ENCODE measurements around the gene SIRT5.

SIRT5 gene

DNA sequence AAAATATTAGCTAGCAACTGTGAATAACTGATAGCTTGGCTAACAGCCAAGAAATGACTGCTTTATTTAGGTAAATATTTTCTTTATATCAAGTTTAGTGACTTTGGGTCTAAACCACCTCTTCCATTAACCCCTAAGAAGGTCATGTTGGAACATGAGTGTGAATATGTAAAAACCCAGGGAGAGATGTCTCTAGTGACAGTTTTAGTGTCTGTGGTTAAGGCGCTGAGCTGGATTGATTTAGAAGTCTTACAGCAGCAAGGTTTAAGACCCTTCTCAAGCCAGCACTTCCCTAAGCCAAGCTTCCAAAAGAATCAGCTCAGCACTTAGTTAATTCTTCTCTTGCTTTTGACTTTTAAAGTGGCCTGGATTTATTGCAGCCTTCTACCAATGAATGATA, 11.4 kb upstream of the SIRT5 start:
- no peak overlapping the region for H3K4me3 ChIP-seq (ENCODE audit: low read depth, low read length)
- no peaks in the 10 kb centered on the region for H3K27me3 ChIP-seq (ENCODE audit: control insufficient read depth, insufficient read depth, low read length)
- no peaks in the 10 kb centered on the region for H3K9me3 ChIP-seq (ENCODE audit: control insufficient read depth, low read length)
- H3K9ac ChIP-seq: no peak overlapping the region
- no peak overlapping the region for H3K27ac ChIP-seq
- peaks cover 11% of the 10 kb centered on the region for H3K4me1 ChIP-seq
- H3K4me2 ChIP-seq (ENCODE audit: low read length): no peak overlapping the region
- H2AFZ ChIP-seq: no peak overlapping the region
- TF ChIP-seq, protein P1, sequence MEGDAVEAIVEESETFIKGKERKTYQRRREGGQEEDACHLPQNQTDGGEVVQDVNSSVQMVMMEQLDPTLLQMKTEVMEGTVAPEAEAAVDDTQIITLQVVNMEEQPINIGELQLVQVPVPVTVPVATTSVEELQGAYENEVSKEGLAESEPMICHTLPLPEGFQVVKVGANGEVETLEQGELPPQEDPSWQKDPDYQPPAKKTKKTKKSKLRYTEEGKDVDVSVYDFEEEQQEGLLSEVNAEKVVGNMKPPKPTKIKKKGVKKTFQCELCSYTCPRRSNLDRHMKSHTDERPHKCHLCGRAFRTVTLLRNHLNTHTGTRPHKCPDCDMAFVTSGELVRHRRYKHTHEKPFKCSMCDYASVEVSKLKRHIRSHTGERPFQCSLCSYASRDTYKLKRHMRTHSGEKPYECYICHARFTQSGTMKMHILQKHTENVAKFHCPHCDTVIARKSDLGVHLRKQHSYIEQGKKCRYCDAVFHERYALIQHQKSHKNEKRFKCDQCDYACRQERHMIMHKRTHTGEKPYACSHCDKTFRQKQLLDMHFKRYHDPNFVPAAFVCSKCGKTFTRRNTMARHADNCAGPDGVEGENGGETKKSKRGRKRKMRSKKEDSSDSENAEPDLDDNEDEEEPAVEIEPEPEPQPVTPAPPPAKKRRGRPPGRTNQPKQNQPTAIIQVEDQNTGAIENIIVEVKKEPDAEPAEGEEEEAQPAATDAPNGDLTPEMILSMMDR (IDR thresholded peaks at IDR 0.05): no peak
- no peaks in the 10 kb centered on the region for H3K36me3 ChIP-seq (ENCODE audit: control insufficient read depth, insufficient read depth, low read length)
- no peaks in the 10 kb centered on the region for H3K79me2 ChIP-seq

DNA sequence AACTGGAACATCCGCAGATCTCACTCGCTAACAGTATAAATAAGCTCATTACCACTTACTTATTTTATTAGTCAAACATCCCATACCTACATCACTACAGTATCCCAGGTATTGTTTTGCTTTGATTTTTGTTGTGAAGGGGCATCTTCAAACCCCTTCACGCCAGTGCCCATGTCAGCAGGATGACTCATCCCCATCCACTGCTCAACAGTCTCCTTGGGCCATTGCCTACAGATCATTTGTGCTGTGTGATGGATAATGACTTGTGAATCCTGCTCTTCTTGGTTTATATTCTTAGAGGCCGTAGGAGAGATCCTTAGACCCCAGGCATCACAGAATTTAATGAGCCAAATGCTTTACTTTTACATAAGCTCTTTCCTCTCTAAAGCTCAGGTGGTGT, 8.5 kb upstream of the SIRT5 start:
- H3K9ac ChIP-seq: no peak overlapping the region
- no peaks in the 10 kb centered on the region for H3K79me2 ChIP-seq
- H3K27ac ChIP-seq: no peak overlapping the region
- H2AFZ ChIP-seq: no peak overlapping the region
- no peaks in the 10 kb centered on the region for H3K36me3 ChIP-seq (ENCODE audit: control insufficient read depth, insufficient read depth, low read length)
- TF ChIP-seq, protein P1 (IDR thresholded peaks at IDR 0.05): no peak
- no peak overlapping the region for H3K4me2 ChIP-seq (ENCODE audit: low read length)
- H3K27me3 ChIP-seq (ENCODE audit: control insufficient read depth, insufficient read depth, low read length): no peaks in the 10 kb centered on the region
- no peaks in the 10 kb centered on the region for H3K9me3 ChIP-seq (ENCODE audit: control insufficient read depth, low read length)
- no peak overlapping the region for H3K4me3 ChIP-seq (ENCODE audit: low read depth, low read length)
- no peaks in the 10 kb centered on the region for H3K4me1 ChIP-seq

DNA sequence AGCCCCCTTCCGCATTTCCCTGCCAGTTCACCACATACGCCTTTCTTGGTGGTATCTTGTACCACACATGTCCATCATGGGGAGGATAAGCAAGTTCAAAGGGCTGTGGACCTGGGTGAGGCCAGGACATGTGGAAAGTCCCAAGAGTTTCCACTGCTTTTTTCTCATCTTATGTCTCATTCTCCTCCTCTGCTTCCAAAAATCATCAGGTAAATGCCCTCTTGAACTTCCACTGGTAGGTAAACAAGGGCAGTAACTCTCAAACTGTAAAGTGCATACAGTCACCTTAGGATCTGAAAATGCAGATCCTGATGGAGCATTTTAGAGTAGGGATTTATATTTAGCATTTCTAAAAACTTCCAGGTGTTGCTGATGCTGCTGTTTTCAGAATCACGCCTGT, 7.9 kb upstream of the SIRT5 start:
- H3K27ac ChIP-seq: no peak overlapping the region
- no peaks in the 10 kb centered on the region for H3K36me3 ChIP-seq (ENCODE audit: control insufficient read depth, insufficient read depth, low read length)
- H3K9ac ChIP-seq: no peak overlapping the region
- no peaks in the 10 kb centered on the region for H3K4me1 ChIP-seq
- no peaks in the 10 kb centered on the region for H3K79me2 ChIP-seq
- H3K4me3 ChIP-seq (ENCODE audit: low read depth, low read length): no peak overlapping the region
- H3K9me3 ChIP-seq (ENCODE audit: control insufficient read depth, low read length): no peaks in the 10 kb centered on the region
- H3K27me3 ChIP-seq (ENCODE audit: control insufficient read depth, insufficient read depth, low read length): no peaks in the 10 kb centered on the region
- no peak overlapping the region for H2AFZ ChIP-seq
- TF ChIP-seq, protein P1 (IDR thresholded peaks at IDR 0.05): no peak
- H3K4me2 ChIP-seq (ENCODE audit: low read length): no peak overlapping the region

DNA sequence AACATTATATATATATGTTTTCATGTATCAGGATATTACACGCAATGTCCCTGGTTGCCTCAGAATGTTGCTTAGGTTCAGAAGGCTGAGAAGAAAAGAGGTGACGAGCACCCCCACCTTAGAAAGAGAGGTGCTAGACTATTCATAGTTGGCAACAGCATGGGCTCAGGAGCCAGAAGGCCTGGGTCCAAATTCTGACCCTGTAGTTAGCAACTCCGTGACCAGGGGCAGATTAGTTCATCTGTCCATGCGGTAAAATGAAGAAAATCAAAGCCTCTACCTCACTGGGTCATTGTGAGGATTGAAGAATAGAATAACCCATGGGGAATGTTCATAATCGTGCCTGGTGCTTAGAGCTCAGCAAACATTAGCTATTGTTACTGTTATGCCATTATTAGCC, 5.4 kb upstream of the SIRT5 start:
- H3K4me1 ChIP-seq: peaks cover 6% of the 10 kb centered on the region

DNA sequence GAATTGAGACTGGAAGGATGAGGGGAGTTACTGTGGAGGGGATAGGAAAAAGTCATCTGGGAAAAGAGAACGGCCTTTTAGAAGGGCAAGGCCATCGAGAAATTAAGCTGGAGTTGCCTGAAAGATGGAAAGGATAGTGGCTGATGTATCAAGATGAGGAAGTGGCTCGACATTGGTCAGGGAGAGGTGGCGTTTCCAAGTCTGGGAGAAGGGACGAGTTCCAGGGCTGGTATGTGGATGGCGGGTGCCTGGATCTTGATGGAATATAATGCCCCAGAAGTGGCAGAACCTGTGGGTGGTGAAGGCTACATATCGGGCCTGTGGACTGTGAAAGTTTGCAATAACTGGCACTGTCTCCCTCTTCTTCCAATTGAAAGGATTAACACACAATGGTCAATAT, 2.2 kb upstream of the SIRT5 start:
- H3K27me3 ChIP-seq (ENCODE audit: control insufficient read depth, insufficient read depth, low read length): no peaks in the 10 kb centered on the region
- no peak overlapping the region for H3K4me2 ChIP-seq (ENCODE audit: low read length)
- no peak overlapping the region for H3K4me3 ChIP-seq (ENCODE audit: low read depth, low read length)
- no peak overlapping the region for H3K9ac ChIP-seq
- H3K36me3 ChIP-seq (ENCODE audit: control insufficient read depth, insufficient read depth, low read length): no peaks in the 10 kb centered on the region
- TF ChIP-seq, protein P1 (IDR thresholded peaks at IDR 0.05): no peak
- H3K79me2 ChIP-seq: peaks cover 2% of the 10 kb centered on the region
- H3K27ac ChIP-seq: no peak overlapping the region
- no peaks in the 10 kb centered on the region for H3K9me3 ChIP-seq (ENCODE audit: control insufficient read depth, low read length)
- peaks cover 9% of the 10 kb centered on the region for H3K4me1 ChIP-seq
- no peak overlapping the region for H2AFZ ChIP-seq

More for the DNA sequence above, 5.4 kb upstream of the SIRT5 start:
- Histone ChIP-seq H3K4me3 (ENCODE audit: low read depth, low read length) (no peak overlapping the region), H3K9ac (no peak overlapping the region), H3K27me3 (ENCODE audit: control insufficient read depth, insufficient read depth, low read length) (no peaks in the 10 kb centered on the region), H3K36me3 (ENCODE audit: control insufficient read depth, insufficient read depth, low read length) (no peaks in the 10 kb centered on the region), H3K79me2 (no peaks in the 10 kb centered on the region), H3K27ac (no peak overlapping the region), H3K4me2 (ENCODE audit: low read length) (no peak overlapping the region), H2AFZ (no peak overlapping the region), H3K9me3 (ENCODE audit: control insufficient read depth, low read length) (no peaks in the 10 kb centered on the region)
- TF ChIP-seq, protein P1 (IDR thresholded peaks at IDR 0.05): no peak
